SK-N-SH treated with all-trans-retinoic acid at 6 μM for 48 hours (cell line): ENCODE measurements around the gene CGREF1.

Source experiments
- ATAC-seq: fragments of 200-7000 bp; cut with Tn5 transposase; 3 replicates; pipeline ENCODE4 v1.9.1; 2020; ENCODE audit warnings: mild to moderate bottlenecking, moderate library complexity
- ARNTL ChIP-seq: fragments of 450-650 bp; formaldehyde crosslinking; IDR thresholded peaks from 2 replicates; pipeline ENCODE4 v1.5.0; 2020; ENCODE audit warnings: low read depth, mild to moderate bottlenecking, moderate library complexity, borderline replicate concordance
- ESRRG ChIP-seq: fragments of 250-450 bp; sonication (Bioruptor Pico); IDR thresholded peaks from 2 replicates; pipeline ENCODE4 v1.6.1; 2021; ENCODE audit warnings: mild to moderate bottlenecking
- GLIS3 ChIP-seq: fragments of 250-450 bp; sonication (Bioruptor Pico); IDR thresholded peaks from 2 replicates; pipeline ENCODE4 v1.5.0; 2020; ENCODE audit warnings: mild to moderate bottlenecking, moderate library complexity
- ISL1 ChIP-seq: fragments of 250-450 bp; sonication (Bioruptor Pico); IDR thresholded peaks from 2 replicates; pipeline ENCODE4 v2.1.2; 2022; ENCODE audit warnings: mild to moderate bottlenecking, moderate library complexity
- OSR1 ChIP-seq: fragments of 250-450 bp; sonication (Bioruptor Pico); IDR thresholded peaks from 2 replicates; pipeline ENCODE4 v1.8.0; 2022; ENCODE audit warnings: moderate library complexity, mild to moderate bottlenecking, inconsistent platforms
- PPARA ChIP-seq: fragments of 250-450 bp; sonication (Bioruptor Pico); IDR thresholded peaks from 2 replicates; pipeline ENCODE4 v1.5.0; 2020; ENCODE audit warnings: mild to moderate bottlenecking, borderline replicate concordance
- RARB ChIP-seq: fragments of 250-450 bp; sonication (Bioruptor Pico); IDR thresholded peaks from 2 replicates; pipeline ENCODE4 v1.8.0; 2021; ENCODE audit warnings: mild to moderate bottlenecking, moderate library complexity
- SNAI2 ChIP-seq: fragments of 250-450 bp; sonication (Bioruptor Pico); IDR thresholded peaks from 2 replicates; pipeline ENCODE4 v1.5.0; 2020; ENCODE audit warnings: mild to moderate bottlenecking, moderate library complexity
- TCF4 ChIP-seq: fragments of 250-450 bp; sonication (Bioruptor Pico); IDR thresholded peaks from 2 replicates; pipeline ENCODE4 v1.8.0; 2021; ENCODE audit warnings: mild to moderate bottlenecking, moderate library complexity, borderline replicate concordance
- TOX ChIP-seq: fragments of 250-450 bp; sonication (Bioruptor Pico); IDR thresholded peaks from 2 replicates; pipeline ENCODE4 v1.8.0; 2021; ENCODE audit warnings: mild to moderate bottlenecking, moderate library complexity, borderline replicate concordance
- ZFP3 ChIP-seq: fragments of 250-450 bp; sonication (Bioruptor Pico); IDR thresholded peaks from 2 replicates; pipeline ENCODE4 v1.5.0; 2020; ENCODE audit warnings: mild to moderate bottlenecking, moderate library complexity
- ZNF565 ChIP-seq: fragments of 450-650 bp; formaldehyde crosslinking; conservative IDR thresholded peaks from 2 replicates; pipeline ENCODE4 v1.5.0; 2020; ENCODE audit warnings: low read depth, mild to moderate bottlenecking, moderate library complexity
- ZNF70 ChIP-seq: fragments of 450-650 bp; formaldehyde crosslinking; IDR thresholded peaks from 2 replicates; pipeline ENCODE4 v1.5.0; 2020; ENCODE audit warnings: mild to moderate bottlenecking, moderate library complexity
- TF ChIP-seq, protein P1 (sequence below): fragments of 250-450 bp; sonication (Bioruptor Pico); IDR thresholded peaks from 2 replicates; pipeline ENCODE4 v1.8.0; 2020; ENCODE audit warnings: mild to moderate bottlenecking, moderate library complexity, borderline replicate concordance
- TF ChIP-seq, protein P2 (sequence below): fragments of 250-450 bp; sonication (Bioruptor Pico); IDR thresholded peaks from 2 replicates; pipeline ENCODE4 v1.5.0; 2020; ENCODE audit warnings: mild to moderate bottlenecking, moderate library complexity
- TF ChIP-seq, protein P3 (sequence below): fragments of 250-450 bp; sonication (Bioruptor Pico); IDR thresholded peaks from 2 replicates; pipeline ENCODE4 v1.8.0; 2021; ENCODE audit warnings: low read depth, mild to moderate bottlenecking, moderate library complexity, borderline replicate concordance
- TF ChIP-seq, protein P4 (sequence below): fragments of 250-450 bp; sonication (Bioruptor Pico); IDR thresholded peaks from 2 replicates; pipeline ENCODE4 v1.5.1; 2020; ENCODE audit warnings: low read depth, mild to moderate bottlenecking, moderate library complexity
- TF ChIP-seq, protein P5 (sequence below): fragments of 250-450 bp; sonication (Bioruptor Pico); IDR thresholded peaks from 2 replicates; pipeline ENCODE4 v1.5.1; 2021; ENCODE audit warnings: mild to moderate bottlenecking, moderate library complexity

The CGREF1 gene

DNA sequence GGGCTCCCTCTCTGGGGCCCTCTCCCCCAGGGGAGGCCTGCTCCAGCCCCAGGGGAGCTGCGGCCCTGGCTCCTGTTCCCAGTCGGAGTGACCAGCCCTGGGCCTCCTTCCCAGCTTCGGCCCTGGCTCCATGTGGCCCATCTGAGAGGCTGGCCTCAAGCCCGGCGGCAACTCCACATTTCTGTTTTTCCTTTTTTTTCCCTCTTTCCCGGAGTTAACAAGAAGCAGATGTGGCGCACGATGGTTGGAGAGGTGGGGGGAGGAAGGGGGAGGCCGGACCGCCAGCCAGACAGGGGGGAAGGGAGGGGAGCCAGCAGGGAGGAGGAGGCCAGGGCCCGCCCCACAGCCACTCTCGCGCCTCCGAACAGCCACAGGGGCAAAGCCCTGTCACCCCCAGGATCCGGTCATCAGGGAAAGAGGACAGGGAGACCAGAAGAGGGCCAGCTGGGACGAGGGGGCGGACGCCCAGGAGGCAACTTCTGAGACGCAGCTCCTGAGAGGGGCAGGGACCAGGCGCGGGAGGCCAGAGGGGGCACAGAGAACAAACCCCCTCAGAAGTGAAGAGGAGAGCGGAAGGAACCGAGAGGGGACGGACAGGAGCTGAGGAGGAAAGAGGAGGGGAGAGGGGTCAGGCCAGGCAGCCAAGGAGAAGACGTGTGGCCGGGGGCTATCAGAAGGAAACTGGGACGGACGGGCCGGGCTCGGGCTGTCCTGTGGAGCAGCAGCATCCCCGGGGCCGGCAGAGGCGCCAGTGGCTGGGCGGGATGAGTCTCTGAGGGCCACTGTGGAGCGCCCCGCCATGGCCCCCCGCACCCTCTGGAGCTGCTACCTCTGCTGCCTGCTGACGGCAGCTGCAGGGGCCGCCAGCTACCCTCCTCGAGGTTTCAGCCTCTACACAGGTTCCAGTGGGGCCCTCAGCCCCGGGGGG lies 40.4 kb downstream of the CGREF1 start, which contains the start of gene EMILIN1 (continued):
- TF ChIP-seq ZFP3, result 0 out of 2 replicates have a peak, but pooled peaks have one; percentile 20
- TF ChIP-seq ISL1 (CRISPR knock-in tag), result no peak
- no peak for TF ChIP-seq PPARA (CRISPR knock-in tag)
- no peak for TF ChIP-seq GLIS3 (CRISPR knock-in tag)
- TF ChIP-seq, protein P1, sequence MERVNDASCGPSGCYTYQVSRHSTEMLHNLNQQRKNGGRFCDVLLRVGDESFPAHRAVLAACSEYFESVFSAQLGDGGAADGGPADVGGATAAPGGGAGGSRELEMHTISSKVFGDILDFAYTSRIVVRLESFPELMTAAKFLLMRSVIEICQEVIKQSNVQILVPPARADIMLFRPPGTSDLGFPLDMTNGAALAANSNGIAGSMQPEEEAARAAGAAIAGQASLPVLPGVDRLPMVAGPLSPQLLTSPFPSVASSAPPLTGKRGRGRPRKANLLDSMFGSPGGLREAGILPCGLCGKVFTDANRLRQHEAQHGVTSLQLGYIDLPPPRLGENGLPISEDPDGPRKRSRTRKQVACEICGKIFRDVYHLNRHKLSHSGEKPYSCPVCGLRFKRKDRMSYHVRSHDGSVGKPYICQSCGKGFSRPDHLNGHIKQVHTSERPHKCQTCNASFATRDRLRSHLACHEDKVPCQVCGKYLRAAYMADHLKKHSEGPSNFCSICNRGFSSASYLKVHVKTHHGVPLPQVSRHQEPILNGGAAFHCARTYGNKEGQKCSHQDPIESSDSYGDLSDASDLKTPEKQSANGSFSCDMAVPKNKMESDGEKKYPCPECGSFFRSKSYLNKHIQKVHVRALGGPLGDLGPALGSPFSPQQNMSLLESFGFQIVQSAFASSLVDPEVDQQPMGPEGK, result peak; percentile 90; the same call in 1 of the 2 replicates
- TF ChIP-seq, protein P2, sequence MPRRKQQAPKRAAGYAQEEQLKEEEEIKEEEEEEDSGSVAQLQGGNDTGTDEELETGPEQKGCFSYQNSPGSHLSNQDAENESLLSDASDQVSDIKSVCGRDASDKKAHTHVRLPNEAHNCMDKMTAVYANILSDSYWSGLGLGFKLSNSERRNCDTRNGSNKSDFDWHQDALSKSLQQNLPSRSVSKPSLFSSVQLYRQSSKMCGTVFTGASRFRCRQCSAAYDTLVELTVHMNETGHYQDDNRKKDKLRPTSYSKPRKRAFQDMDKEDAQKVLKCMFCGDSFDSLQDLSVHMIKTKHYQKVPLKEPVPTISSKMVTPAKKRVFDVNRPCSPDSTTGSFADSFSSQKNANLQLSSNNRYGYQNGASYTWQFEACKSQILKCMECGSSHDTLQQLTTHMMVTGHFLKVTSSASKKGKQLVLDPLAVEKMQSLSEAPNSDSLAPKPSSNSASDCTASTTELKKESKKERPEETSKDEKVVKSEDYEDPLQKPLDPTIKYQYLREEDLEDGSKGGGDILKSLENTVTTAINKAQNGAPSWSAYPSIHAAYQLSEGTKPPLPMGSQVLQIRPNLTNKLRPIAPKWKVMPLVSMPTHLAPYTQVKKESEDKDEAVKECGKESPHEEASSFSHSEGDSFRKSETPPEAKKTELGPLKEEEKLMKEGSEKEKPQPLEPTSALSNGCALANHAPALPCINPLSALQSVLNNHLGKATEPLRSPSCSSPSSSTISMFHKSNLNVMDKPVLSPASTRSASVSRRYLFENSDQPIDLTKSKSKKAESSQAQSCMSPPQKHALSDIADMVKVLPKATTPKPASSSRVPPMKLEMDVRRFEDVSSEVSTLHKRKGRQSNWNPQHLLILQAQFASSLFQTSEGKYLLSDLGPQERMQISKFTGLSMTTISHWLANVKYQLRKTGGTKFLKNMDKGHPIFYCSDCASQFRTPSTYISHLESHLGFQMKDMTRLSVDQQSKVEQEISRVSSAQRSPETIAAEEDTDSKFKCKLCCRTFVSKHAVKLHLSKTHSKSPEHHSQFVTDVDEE (CRISPR knock-in tag), result no peak
- TF ChIP-seq OSR1 (CRISPR knock-in tag), result no peak

DNA sequence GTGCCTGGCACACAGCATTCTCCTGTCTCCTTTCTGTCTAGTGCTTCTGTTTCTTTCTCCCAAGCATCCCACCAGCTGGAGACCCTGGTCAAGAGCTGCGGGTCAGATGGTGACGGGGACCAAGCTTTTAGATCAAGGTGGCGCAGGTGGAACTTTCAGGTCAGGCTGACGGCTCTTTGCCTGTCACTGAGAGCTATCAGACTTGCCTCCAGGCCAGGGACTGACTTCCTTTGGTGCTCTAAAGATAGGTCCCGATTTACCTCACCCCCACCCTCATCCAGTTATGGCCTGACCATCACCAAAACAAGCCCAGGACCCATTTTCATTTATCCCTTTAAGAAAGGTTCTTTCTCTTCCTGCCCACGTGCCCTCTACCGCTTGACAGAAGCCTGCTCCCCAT lies 41.7 kb downstream of the CGREF1 start:
- TF ChIP-seq OSR1 (CRISPR knock-in tag), result no peak
- TF ChIP-seq GLIS3 (CRISPR knock-in tag), result no peak
- TF ChIP-seq ISL1 (CRISPR knock-in tag), result no peak
- TF ChIP-seq ZNF70 (CRISPR knock-in tag), result no peak
- no peak for TF ChIP-seq SNAI2 (CRISPR knock-in tag)
- no peak for TF ChIP-seq PPARA (CRISPR knock-in tag)
- no peak for TF ChIP-seq TCF4 (CRISPR knock-in tag)
- TF ChIP-seq, protein P2 (CRISPR knock-in tag), result no peak
- TF ChIP-seq, protein P3, sequence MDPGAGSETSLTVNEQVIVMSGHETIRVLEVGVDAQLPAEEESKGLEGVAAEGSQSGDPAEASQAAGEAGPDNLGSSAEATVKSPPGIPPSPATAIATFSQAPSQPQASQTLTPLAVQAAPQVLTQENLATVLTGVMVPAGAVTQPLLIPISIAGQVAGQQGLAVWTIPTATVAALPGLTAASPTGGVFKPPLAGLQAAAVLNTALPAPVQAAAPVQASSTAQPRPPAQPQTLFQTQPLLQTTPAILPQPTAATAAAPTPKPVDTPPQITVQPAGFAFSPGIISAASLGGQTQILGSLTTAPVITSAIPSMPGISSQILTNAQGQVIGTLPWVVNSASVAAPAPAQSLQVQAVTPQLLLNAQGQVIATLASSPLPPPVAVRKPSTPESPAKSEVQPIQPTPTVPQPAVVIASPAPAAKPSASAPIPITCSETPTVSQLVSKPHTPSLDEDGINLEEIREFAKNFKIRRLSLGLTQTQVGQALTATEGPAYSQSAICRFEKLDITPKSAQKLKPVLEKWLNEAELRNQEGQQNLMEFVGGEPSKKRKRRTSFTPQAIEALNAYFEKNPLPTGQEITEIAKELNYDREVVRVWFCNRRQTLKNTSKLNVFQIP (CRISPR knock-in tag), result no peak
- TF ChIP-seq, all 23 proteins: peak for 0
- no peak for ATAC-seq

DNA sequence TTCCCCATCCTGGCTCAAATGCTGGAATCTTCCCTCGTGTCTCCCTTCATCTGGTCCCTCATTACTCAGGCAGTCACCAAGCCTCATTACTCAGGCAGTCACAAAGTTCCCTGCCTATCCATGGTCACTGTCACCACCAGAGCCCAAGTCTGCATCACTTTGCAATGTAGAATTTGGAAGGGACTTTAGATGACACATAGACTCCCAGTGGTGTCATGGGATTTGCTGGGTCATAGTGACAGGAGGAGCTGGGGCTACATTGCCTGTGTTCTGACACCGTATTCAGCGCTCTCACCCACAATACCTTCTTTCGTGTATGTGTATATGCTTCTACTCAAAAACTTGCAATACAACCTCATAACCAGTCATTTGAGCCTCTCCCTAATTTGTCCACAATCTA lies 42.6 kb downstream of the CGREF1 start:
- ATAC-seq, result no peak
- TF ChIP-seq PPARA (CRISPR knock-in tag) (no peak), ARNTL (no peak), RARB (CRISPR knock-in tag) (no peak), GLIS3 (CRISPR knock-in tag) (no peak), ESRRG (CRISPR knock-in tag) (no peak), ZFP3 (no peak), TOX (no peak), SNAI2 (CRISPR knock-in tag) (no peak), ZNF565 (no peak), OSR1 (CRISPR knock-in tag) (no peak)
- TF ChIP-seq, protein P4, sequence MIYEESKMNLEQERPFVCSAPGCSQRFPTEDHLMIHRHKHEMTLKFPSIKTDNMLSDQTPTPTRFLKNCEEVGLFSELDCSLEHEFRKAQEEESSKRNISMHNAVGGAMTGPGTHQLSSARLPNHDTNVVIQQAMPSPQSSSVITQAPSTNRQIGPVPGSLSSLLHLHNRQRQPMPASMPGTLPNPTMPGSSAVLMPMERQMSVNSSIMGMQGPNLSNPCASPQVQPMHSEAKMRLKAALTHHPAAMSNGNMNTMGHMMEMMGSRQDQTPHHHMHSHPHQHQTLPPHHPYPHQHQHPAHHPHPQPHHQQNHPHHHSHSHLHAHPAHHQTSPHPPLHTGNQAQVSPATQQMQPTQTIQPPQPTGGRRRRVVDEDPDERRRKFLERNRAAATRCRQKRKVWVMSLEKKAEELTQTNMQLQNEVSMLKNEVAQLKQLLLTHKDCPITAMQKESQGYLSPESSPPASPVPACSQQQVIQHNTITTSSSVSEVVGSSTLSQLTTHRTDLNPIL (CRISPR knock-in tag), result no peak
- TF ChIP-seq, protein P5, sequence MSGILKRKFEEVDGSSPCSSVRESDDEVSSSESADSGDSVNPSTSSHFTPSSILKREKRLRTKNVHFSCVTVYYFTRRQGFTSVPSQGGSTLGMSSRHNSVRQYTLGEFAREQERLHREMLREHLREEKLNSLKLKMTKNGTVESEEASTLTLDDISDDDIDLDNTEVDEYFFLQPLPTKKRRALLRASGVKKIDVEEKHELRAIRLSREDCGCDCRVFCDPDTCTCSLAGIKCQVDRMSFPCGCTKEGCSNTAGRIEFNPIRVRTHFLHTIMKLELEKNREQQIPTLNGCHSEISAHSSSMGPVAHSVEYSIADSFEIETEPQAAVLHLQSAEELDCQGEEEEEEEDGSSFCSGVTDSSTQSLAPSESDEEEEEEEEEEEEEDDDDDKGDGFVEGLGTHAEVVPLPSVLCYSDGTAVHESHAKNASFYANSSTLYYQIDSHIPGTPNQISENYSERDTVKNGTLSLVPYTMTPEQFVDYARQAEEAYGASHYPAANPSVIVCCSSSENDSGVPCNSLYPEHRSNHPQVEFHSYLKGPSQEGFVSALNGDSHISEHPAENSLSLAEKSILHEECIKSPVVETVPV (CRISPR knock-in tag), result no peak
- TF ChIP-seq, protein P3 (CRISPR knock-in tag), result no peak
